Measurements from ENCODE around the gene WWOX. TPM values are rescaled to one million over a fixed set of nuclear protein-coding genes. Genes with fewer than 3 reads are reported as not detected.
A peak's percentile ranks its signal among the peaks of the same experiment; 100 is the strongest.

Gene WWOX
- total and polyA plus RNA-seq, 2 of the 13 experiments (the other 11 are each of a cell fraction or from before 2014, with no cell fraction given) = 9.1 to 37.4 TPM

DNA sequence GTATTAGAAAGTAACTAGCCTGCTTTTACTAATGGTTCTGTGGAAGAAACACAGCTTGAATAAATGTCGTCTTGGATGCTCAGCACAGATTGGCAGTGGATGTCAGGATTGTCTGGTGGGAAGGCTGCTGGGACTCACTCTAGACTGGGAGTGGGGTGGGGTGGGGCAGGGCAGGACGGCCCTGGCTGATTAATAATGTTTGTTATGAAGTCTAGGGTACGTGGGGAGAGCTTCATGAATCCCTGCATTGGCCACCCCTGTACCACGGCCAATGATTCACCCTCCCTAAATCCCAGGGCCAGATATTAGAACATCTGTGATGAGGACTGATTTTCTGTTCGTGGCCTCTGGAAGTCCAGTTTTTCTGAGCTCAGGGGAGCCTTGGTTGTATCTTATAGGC lies 421.0 kb downstream of the WWOX start (continued):
- no peak for TF ChIP-seq NR2C2 (CRISPR knock-in tag; IDR thresholded peaks at IDR 0.05; ENCODE audit: borderline replicate concordance)

DNA sequence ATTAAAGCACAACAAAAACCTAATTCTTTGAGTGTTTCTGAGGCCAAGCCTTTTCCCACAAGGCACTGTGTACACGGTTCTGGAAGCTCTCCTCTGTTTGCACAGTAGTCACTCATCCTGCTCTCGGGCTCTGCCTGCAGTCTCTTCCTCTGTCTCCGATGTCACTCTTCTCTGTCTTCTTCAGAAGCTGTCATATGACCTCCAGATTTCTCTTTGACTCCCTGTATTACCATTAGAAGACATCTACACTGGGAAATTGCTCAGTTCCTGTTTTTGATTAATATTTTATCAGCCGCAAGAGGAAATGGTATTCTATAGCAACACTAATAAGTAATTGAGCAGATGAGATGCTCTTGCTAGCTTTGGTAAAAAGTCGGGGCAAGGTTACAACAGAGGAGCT lies 422.9 kb downstream of the WWOX start:
- in situ Hi-C loops (cut with HindIII; ENCODE audit: extremely low pct_ligation_motif_present, low pct_unique_long_range_greater_than_20kb) = loop anchor here (25.0 kb wide), 1 partner anchor 1090 kb away; the partner anchor contains the start of gene MAF
- Histone ChIP-seq H3K4me3 (replicated peaks in 1 of 3; ENCODE audit: insufficient read depth in 1 of 3, low read depth in 2 of 3, low read length in 3 of 3) (no peak overlapping the region), H3K27ac (ENCODE audit: extremely low read length, insufficient read depth, low read length) (no peak overlapping the region), H2AFZ (ENCODE audit: low read length) (no peak overlapping the region), H3K79me2 (ENCODE audit: insufficient read depth, low read length) (no peaks in the 10 kb centered on the region), H3K27me3 (ENCODE audit: control insufficient read depth in 1 of 2, insufficient read depth in 2 of 2, low read length in 2 of 2) (no peaks in the 10 kb centered on the region), H4K20me1 (ENCODE audit: insufficient read depth, low read length) (no peaks in the 10 kb centered on the region), H3K9ac (ENCODE audit: insufficient read depth, low read depth, low read length) (no peak overlapping the region), H3K4me1 (ENCODE audit: insufficient read depth, low read length) (peaks cover 9% of the 10 kb centered on the region; the same call in 1 of the 2 replicates), H3K4me2 (ENCODE audit: low read depth, low read length) (no peak overlapping the region), H3K36me3 (replicated peaks in 1 of 2; ENCODE audit: control insufficient read depth in 1 of 2, insufficient read depth in 2 of 2, low read length in 2 of 2) (no peaks in the 10 kb centered on the region), H3K9me3 (ENCODE audit: low read length) (no peaks in the 10 kb centered on the region)
- BruUV-seq (replicated peaks) = no TSS peak
- WGBS (ENCODE audit: low lambda C conversion rate) = 52% methylated on average over 5 of the region's 5 CpGs
- POLR2A ChIA-PET = interaction anchor here (1.6 kb wide), 1 partner anchor 16 kb away, joined by 9 read pairs; no protein-coding TSS in a partner anchor
- DNase-seq (ENCODE audit: low spot score) (no peak), ATAC-seq (peak; percentile 73), FAIRE-seq (no peak)
- TF ChIP-seq SIX1 (CRISPR knock-in tag; IDR thresholded peaks at IDR 0.05; ENCODE audit: borderline replicate concordance) = no peak
- TF ChIP-seq ZNF331 (CRISPR knock-in tag; IDR thresholded peaks at IDR 0.05) = peak; percentile 86
- no peak for TF ChIP-seq ZSCAN9 (CRISPR knock-in tag; IDR thresholded peaks at IDR 0.05; ENCODE audit: borderline replicate concordance)
- no peak for TF ChIP-seq FOXO1 (CRISPR knock-in tag; IDR thresholded peaks at IDR 0.05)
- TF ChIP-seq, protein P1, sequence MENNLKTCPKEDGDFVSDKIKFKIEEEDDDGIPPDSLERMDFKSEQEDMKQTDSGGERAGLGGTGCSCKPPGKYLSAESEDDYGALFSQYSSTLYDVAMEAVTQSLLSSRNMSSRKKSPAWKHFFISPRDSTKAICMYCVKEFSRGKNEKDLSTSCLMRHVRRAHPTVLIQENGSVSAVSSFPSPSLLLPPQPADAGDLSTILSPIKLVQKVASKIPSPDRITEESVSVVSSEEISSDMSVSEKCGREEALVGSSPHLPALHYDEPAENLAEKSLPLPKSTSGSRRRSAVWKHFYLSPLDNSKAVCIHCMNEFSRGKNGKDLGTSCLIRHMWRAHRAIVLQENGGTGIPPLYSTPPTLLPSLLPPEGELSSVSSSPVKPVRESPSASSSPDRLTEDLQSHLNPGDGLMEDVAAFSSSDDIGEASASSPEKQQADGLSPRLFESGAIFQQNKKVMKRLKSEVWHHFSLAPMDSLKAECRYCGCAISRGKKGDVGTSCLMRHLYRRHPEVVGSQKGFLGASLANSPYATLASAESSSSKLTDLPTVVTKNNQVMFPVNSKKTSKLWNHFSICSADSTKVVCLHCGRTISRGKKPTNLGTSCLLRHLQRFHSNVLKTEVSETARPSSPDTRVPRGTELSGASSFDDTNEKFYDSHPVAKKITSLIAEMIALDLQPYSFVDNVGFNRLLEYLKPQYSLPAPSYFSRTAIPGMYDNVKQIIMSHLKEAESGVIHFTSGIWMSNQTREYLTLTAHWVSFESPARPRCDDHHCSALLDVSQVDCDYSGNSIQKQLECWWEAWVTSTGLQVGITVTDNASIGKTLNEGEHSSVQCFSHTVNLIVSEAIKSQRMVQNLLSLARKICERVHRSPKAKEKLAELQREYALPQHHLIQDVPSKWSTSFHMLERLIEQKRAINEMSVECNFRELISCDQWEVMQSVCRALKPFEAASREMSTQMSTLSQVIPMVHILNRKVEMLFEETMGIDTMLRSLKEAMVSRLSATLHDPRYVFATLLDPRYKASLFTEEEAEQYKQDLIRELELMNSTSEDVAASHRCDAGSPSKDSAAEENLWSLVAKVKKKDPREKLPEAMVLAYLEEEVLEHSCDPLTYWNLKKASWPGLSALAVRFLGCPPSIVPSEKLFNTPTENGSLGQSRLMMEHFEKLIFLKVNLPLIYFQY (CRISPR knock-in tag; IDR thresholded peaks at IDR 0.05; ENCODE audit: borderline replicate concordance) = no peak
- TF ChIP-seq FOXA3 (CRISPR knock-in tag; IDR thresholded peaks at IDR 0.05) = 0 out of 2 replicates have a peak, but pooled peaks have one; percentile 8
- no peak for TF ChIP-seq FOXA1 (IDR thresholded peaks at IDR 0.05)
- TF ChIP-seq FOXA1 (CRISPR knock-in tag; IDR thresholded peaks at IDR 0.05) = peak; percentile 51; the same call in 1 of the 2 replicates
- TF ChIP-seq ZNF17 (CRISPR knock-in tag; IDR thresholded peaks at IDR 0.05) = no peak
- intact Hi-C loops (cut with micrococcal nuclease; ENCODE audit: unreplicated experiment) = no loop called here
- CTCF ChIA-PET (ENCODE audit: low intra/inter-chr PET ratio, low total read pairs) = no interaction called here
